B cell (primary cell): ENCODE measurements around the gene EGFL6. TPM values are rescaled to one million over a fixed set of nuclear protein-coding genes. Genes with fewer than 3 reads are reported as not detected.

Source experiments
- ATAC-seq: fragments of 200-7000 bp; cut with Tn5 transposase; one replicate; pipeline ENCODE4 v1.10.0; 2021; ENCODE audit warnings: low read depth, mild to moderate bottlenecking, moderate number of reproducible peaks, moderate library complexity
- CTCF ChIA-PET: fragments of 350-600 bp; sonication (Branson Sonifier 250); formaldehyde crosslinking; loops from one replicate; lab custom pipeline; 2021; ENCODE audit warnings: antibody characterized with exemption, inconsistent platforms; lab: Charles Lee
- POLR2A ChIA-PET: fragments of 350-600 bp; sonication (Branson Sonifier 250); formaldehyde crosslinking; loops from one replicate; lab custom pipeline; 2021; ENCODE audit warnings: antibody characterized with exemption; lab: Charles Lee
- DNase-seq: peaks from one replicate; pipeline ENCODE4 v3.0.0; 2013
- H2AFZ ChIP-seq: 2 replicates; pipeline ENCODE4 v1.6.1; 2012; ENCODE audit warnings: mild to moderate bottlenecking, low read depth, low read length; ENCODE audit not compliant: insufficient read depth, poor library complexity, severe bottlenecking
- H3K27ac ChIP-seq, 2 donors: 1 replicate in 1 of 2; 2 replicates in 1 of 2; pipeline ENCODE4 v1.5.1; 2012 to 2013; ENCODE audit warnings: low read length in 2 of 2, mild to moderate bottlenecking in 2 of 2, moderate library complexity in 1 of 2
- H3K27me3 ChIP-seq, 4 experiments: fragments of 200-600 bp in 1 of 4; sonication (generic) in 1 of 4; replicated peaks in 1 of 4; 1 replicate in 2 of 4; 2 replicates in 2 of 4; pipeline versions ENCODE4 v1.6.1 to v1.7.0; 2013 to 2016; ENCODE audit warnings: low read length in 3 of 4, mild to moderate bottlenecking in 2 of 4, mixed read lengths in 1 of 4, moderate library complexity in 1 of 4; ENCODE audit not compliant: insufficient read depth in 4 of 4, control insufficient read depth in 3 of 4; ENCODE audit errors: control extremely low read depth in 1 of 4
- H3K36me3 ChIP-seq, 2 experiments: replicated peaks in 1 of 2; 1 replicate in 1 of 2; 2 replicates in 1 of 2; pipeline versions ENCODE4 v1.6.1 to v1.7.1; 2013; ENCODE audit warnings: low read length in 1 of 2; ENCODE audit not compliant: insufficient read depth in 2 of 2, control insufficient read depth in 1 of 2; ENCODE audit errors: control extremely low read depth in 1 of 2, extremely low read depth in 1 of 2
- H3K4me1 ChIP-seq, 2 donors: fragments of 200-600 bp in 1 of 2; sonication (generic) in 1 of 2; 1 replicate in 1 of 2; 2 replicates in 1 of 2; pipeline versions ENCODE4 v1.5.1 to v1.6.1; 2013 to 2017; ENCODE audit warnings: low read length in 2 of 2; ENCODE audit not compliant: control insufficient read depth in 2 of 2, insufficient read depth in 2 of 2
- H3K4me2 ChIP-seq: replicated peaks from 2 replicates; pipeline ENCODE3; 2012; ENCODE audit warnings: mild to moderate bottlenecking, low read depth, low read length; ENCODE audit not compliant: poor library complexity, severe bottlenecking
- H3K4me3 ChIP-seq, 5 experiments: fragments of 200-600 bp in 1 of 5; sonication (generic) in 1 of 5; 1 replicate in 3 of 5; 2 replicates in 2 of 5; pipeline versions ENCODE4 v1.5.1 to v1.7.0; 2011 to 2016; ENCODE audit warnings: low read length in 4 of 5, mild to moderate bottlenecking in 4 of 5, low read depth in 2 of 5, control low read depth in 1 of 5, moderate library complexity in 1 of 5; ENCODE audit not compliant: insufficient read depth in 1 of 5; ENCODE audit errors: control extremely low read depth in 1 of 5, extremely low read depth in 1 of 5
- H3K79me2 ChIP-seq: fragments of 200-600 bp; sonication (generic); one replicate; pipeline ENCODE4 v1.6.0; 2016; ENCODE audit warnings: low read length; ENCODE audit not compliant: control insufficient read depth, insufficient read depth
- H3K9ac ChIP-seq: fragments of 200-600 bp; sonication (generic); 2 replicates; pipeline ENCODE4 v1.6.1; 2017; ENCODE audit warnings: mild to moderate bottlenecking, low read length, moderate library complexity
- H3K9me3 ChIP-seq, 3 donors: one replicate each; pipeline versions ENCODE4 v1.6.1 to v1.7.1; 2013; ENCODE audit warnings: low read length in 2 of 3; ENCODE audit not compliant: control insufficient read depth in 2 of 3, insufficient read depth in 1 of 3; ENCODE audit errors: control extremely low read depth in 1 of 3
- H4K20me1 ChIP-seq: 2 replicates; pipeline ENCODE4 v1.6.0; 2012; ENCODE audit warnings: mild to moderate bottlenecking, low read length; ENCODE audit not compliant: insufficient read depth, control insufficient read depth, poor library complexity, severe bottlenecking
- H3K27ac Mint-ChIP-seq: one replicate; pipeline ENCODE4 v1.8.0; 2021; ENCODE audit warnings: mixed read lengths
- H3K27me3 Mint-ChIP-seq: one replicate; pipeline ENCODE4 v1.8.0; 2021; ENCODE audit warnings: mixed read lengths
- H3K4me1 Mint-ChIP-seq: one replicate; pipeline ENCODE4 v1.8.0; 2021; ENCODE audit warnings: mixed read lengths
- H3K4me3 Mint-ChIP-seq: one replicate; pipeline ENCODE4 v1.8.0; 2021; ENCODE audit warnings: mixed read lengths
- H3K9me3 Mint-ChIP-seq: one replicate; pipeline ENCODE4 v1.8.0; 2022; ENCODE audit warnings: mixed read lengths; ENCODE audit not compliant: insufficient read depth
- EZH2 ChIP-seq: IDR thresholded peaks from 2 replicates; pipeline ENCODE4 v1.6.1; 2012; ENCODE audit warnings: borderline replicate concordance, low read depth, mild to moderate bottlenecking, moderate library complexity, low read length; ENCODE audit not compliant: insufficient read depth, poor library complexity, severe bottlenecking
- WGBS: methylation state at CpG from one replicate; pipeline ENCODE4 v1.1.5; 2013; ENCODE audit warnings: missing lambda C conversion rate; ENCODE audit not compliant: insufficient coverage; 5-methylcytosine and 5-hydroxymethylcytosine counted together
- intact Hi-C: fragments of 100-400 bp; cut with micrococcal nuclease; formaldehyde crosslinking; loops from one replicate; pipeline ENCODE4 v1.10.0; 2022
- polyA plus RNA-seq: library from polyadenylated mRNA; depleted of rRNA; stranded (reverse); fragments of >200 nt; gene quantifications from 2 replicates; pipeline ENCODE4 v1.2.3, GENCODE V29; 2012
- total RNA-seq, 2 donors: library from RNA; stranded (reverse); fragments of 120-200 nt in 1 of 2; gene quantifications; 1 replicate in 1 of 2; 2 replicates in 1 of 2; pipeline versions ENCODE4 v1.2.3 to v1.2.4, GENCODE V29; 2013 to 2022
- TF ChIP-seq, protein P1 (sequence below): fragments of 200-600 bp; IDR thresholded peaks from one replicate; pipeline ENCODE4 v1.8.0; 2022; ENCODE audit warnings: antibody characterized with exemption, mild to moderate bottlenecking

Gene EGFL6
- total and polyA plus RNA-seq, 2 donors (not counting 1 experiment from before 2014, with no cell fraction given), result not detected

- Mint-ChIP-seq H3K9me3 (no peaks in the 10 kb centered on the region), H3K4me3 (no peak overlapping the region), H3K27me3 (no peaks in the 10 kb centered on the region), H3K27ac (no peak overlapping the region), H3K4me1 (peaks cover 2% of the 10 kb centered on the region)
- no peak overlapping the region for H3K27ac ChIP-seq
- no peak for DNase-seq
- no CpG with 5 or more reads among the region's 3 CpGs for WGBS
- intact Hi-C loops, result no loop called here
- TF ChIP-seq, protein P1, sequence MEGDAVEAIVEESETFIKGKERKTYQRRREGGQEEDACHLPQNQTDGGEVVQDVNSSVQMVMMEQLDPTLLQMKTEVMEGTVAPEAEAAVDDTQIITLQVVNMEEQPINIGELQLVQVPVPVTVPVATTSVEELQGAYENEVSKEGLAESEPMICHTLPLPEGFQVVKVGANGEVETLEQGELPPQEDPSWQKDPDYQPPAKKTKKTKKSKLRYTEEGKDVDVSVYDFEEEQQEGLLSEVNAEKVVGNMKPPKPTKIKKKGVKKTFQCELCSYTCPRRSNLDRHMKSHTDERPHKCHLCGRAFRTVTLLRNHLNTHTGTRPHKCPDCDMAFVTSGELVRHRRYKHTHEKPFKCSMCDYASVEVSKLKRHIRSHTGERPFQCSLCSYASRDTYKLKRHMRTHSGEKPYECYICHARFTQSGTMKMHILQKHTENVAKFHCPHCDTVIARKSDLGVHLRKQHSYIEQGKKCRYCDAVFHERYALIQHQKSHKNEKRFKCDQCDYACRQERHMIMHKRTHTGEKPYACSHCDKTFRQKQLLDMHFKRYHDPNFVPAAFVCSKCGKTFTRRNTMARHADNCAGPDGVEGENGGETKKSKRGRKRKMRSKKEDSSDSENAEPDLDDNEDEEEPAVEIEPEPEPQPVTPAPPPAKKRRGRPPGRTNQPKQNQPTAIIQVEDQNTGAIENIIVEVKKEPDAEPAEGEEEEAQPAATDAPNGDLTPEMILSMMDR, result no peak
- TF ChIP-seq EZH2, result no peak
- H3K27me3 ChIP-seq, result no peaks in the 10 kb centered on the region
- peaks cover 0 to under 1% of the 10 kb centered on the region in 2 donors for H3K4me1 ChIP-seq
- H3K36me3 ChIP-seq, result peaks cover 0 to 27% of the 10 kb centered on the region in 2 experiments
- H3K79me2 ChIP-seq, result no peaks in the 10 kb centered on the region
- H3K4me3 ChIP-seq, result no peak overlapping the region
- no peak for ATAC-seq
- ChIA-PET POLR2A (no interaction called here), CTCF (no interaction called here)
- no peaks in the 10 kb centered on the region for H3K9me3 ChIP-seq
- H3K9ac ChIP-seq, result no peak overlapping the region
- no peak overlapping the region for H2AFZ ChIP-seq
- H4K20me1 ChIP-seq, result no peaks in the 10 kb centered on the region
- no peak overlapping the region for H3K4me2 ChIP-seq
Observed at GRCh38 chrX:13664020-13664419, 94.6 kb downstream of the EGFL6 start.

DNA sequence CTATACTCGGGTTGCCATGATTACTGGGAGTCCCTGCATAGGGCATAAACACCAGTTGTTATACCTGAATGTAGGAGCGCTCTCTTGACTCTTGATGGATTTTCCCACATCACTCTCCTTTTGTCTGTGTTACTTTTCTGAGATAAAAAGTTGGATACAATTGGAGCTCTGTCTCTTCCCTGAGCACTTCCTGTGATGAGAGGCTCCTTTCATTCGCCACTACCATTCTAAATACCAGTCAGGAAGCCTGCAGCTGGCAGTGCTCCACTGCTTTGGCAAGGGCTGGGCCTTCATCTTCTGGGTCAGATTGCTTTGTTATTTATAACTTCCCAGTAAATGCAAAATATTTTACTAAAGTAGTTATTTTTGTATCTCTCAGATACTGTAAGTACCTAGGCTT is 97.4 kb downstream of the EGFL6 start:
- Mint-ChIP-seq H3K9me3 (no peaks in the 10 kb centered on the region), H3K4me3 (no peak overlapping the region), H3K27ac (no peak overlapping the region), H3K4me1 (peaks cover 15% of the 10 kb centered on the region), H3K27me3 (no peaks in the 10 kb centered on the region)
- WGBS, result no CpG with 5 or more reads among the region's 3 CpGs
- Histone ChIP-seq H3K4me2 (no peak overlapping the region), H3K27me3 (no peaks in the 10 kb centered on the region), H2AFZ (no peak overlapping the region), H3K4me3 (no peak overlapping the region), H3K27ac (no peak overlapping the region), H4K20me1 (no peaks in the 10 kb centered on the region), H3K9me3 (no peaks in the 10 kb centered on the region), H3K4me1 (no peaks in the 10 kb centered on the region), H3K9ac (no peak overlapping the region), H3K79me2 (no peaks in the 10 kb centered on the region), H3K36me3 (peaks cover 0 to 27% of the 10 kb centered on the region in 2 experiments)
- POLR2A ChIA-PET, result no interaction called here
- CTCF ChIA-PET, result no interaction called here
- ATAC-seq, result no peak
- DNase-seq, result no peak
- intact Hi-C loops, result no loop called here
- TF ChIP-seq EZH2, result no peak
- TF ChIP-seq, protein P1, result no peak
